LNCaP clone FGC (cell line): ENCODE results near the gene EHHADH.

Experiments
- DNase-seq: peaks from one replicate; pipeline ENCODE4 v3.0.0-alpha.2; 2011; ENCODE audit warnings: low read depth
- H3K4me3 ChIP-seq: 2 replicates; pipeline ENCODE4 v1.5.1; 2011; ENCODE audit warnings: mild to moderate bottlenecking, low read depth, low read length, control low read depth
- TF ChIP-seq, protein P1 (sequence below): IDR thresholded peaks from 2 replicates; pipeline ENCODE4 v1.5.1; 2012; ENCODE audit warnings: mild to moderate bottlenecking; ENCODE audit not compliant: control insufficient read depth, insufficient read depth; ENCODE audit errors: extremely low read depth

Gene EHHADH

DNA sequence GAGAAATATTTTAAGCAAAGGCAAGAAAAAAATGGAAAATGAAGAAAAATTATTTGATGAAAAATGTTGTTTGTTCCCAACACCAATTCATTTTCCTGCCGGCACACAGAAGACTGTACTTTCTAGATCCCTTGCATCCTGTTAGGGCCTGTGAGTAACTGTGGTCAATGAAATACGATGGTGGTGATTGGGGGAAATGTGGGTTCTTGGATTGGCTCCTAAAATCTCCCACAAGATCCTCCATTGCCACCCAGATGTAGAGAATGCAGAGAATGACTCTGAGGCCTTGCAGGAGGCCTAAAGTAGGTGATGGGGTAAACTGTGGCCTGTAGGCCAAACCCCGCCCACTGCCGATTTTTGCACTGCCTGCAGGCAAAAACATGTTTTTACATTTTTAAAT lies 54.6 kb downstream of the EHHADH start:
- TF ChIP-seq, protein P1, sequence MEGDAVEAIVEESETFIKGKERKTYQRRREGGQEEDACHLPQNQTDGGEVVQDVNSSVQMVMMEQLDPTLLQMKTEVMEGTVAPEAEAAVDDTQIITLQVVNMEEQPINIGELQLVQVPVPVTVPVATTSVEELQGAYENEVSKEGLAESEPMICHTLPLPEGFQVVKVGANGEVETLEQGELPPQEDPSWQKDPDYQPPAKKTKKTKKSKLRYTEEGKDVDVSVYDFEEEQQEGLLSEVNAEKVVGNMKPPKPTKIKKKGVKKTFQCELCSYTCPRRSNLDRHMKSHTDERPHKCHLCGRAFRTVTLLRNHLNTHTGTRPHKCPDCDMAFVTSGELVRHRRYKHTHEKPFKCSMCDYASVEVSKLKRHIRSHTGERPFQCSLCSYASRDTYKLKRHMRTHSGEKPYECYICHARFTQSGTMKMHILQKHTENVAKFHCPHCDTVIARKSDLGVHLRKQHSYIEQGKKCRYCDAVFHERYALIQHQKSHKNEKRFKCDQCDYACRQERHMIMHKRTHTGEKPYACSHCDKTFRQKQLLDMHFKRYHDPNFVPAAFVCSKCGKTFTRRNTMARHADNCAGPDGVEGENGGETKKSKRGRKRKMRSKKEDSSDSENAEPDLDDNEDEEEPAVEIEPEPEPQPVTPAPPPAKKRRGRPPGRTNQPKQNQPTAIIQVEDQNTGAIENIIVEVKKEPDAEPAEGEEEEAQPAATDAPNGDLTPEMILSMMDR = no peak
- no peak for DNase-seq
- no peak overlapping the region for H3K4me3 ChIP-seq

DNA sequence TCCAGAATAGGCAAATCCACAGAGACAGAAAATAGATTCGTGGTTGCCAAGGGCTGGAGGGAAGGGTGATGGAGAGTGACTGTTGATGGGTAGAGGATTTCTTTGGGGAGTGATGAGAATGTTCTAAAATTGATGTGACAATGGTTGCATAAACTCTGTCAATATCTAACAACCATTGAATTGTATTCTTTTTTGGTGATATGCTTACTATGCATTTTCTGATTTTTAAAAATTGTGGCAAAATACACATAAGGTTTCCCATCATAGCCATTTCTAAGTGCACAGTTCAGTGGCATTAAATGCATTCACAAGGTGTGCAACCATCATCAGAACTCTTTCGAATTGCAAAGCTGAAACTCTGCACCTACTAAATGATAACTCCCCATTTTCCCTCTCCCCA lies 56.8 kb downstream of the EHHADH start:
- DNase-seq = no peak
- H3K4me3 ChIP-seq = no peak overlapping the region
- TF ChIP-seq, protein P1 = no peak

DNA sequence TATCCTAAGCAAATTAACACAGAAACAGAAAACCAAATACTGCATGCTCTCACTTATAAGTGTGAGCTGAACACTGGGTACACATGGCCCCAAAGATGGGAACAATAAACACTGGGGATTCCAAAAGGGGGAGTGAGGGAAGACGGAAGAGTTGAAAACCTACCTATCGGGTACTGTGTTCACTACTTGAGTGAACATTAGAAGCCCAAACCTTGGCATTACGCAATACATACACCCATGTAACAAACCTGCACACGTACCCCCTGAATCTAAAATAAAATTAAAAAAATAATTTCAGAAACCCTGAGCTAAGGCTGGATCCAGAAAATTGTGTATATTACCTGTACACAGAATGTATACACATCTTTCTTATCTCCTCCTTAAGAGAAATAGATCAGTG lies 58.2 kb downstream of the EHHADH start:
- no peak for DNase-seq
- H3K4me3 ChIP-seq = no peak overlapping the region
- TF ChIP-seq, protein P1 = no peak

DNA sequence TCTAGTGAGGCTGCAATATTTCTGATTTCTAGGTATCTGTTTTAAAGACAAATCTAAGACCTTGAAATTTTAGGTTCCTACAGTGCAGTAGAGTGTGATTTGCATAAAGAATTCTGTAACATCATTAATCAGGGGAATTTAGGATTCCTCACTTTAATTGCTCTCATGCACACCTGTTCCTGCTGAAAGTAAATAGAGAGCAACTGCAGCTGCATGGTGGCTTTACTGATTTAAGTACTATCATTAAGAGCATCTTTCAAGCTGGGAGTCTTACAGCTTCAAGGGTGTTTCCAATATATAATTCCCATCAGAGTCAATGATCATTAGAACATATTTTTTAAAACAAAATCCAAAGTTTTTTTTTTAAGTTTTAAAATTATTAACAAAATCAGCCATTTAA lies 65.0 kb downstream of the EHHADH start:
- H3K4me3 ChIP-seq = no peak overlapping the region
- TF ChIP-seq, protein P1 = no peak
- no peak for DNase-seq

DNA sequence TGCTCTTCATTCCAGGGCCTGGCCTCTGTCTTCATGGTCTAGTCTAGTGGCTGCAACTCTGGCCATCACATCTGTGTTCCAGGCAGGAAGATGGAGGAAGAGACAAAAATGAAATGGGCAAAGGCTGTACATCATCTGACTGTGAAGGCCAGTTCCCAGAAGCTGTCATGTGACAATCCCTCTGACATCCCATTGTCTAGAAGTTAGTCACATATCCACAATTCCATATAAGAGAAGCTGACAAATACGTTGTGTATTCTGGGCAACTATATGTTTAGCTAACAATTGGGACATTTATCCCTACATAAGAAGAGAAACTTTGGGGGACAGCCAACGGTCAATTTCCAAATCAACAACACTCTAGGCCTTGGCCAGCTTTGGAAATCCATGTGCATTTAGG lies 66.5 kb downstream of the EHHADH start:
- DNase-seq = no peak
- H3K4me3 ChIP-seq = no peak overlapping the region
- TF ChIP-seq, protein P1 = no peak

- DNase-seq = no peak
- no peak overlapping the region for H3K4me3 ChIP-seq
- TF ChIP-seq, protein P1 = peak; percentile 75
These were observed 77.0 kb downstream of the EHHADH start for GRCh38 chr3:185176750-185177359.

DNA sequence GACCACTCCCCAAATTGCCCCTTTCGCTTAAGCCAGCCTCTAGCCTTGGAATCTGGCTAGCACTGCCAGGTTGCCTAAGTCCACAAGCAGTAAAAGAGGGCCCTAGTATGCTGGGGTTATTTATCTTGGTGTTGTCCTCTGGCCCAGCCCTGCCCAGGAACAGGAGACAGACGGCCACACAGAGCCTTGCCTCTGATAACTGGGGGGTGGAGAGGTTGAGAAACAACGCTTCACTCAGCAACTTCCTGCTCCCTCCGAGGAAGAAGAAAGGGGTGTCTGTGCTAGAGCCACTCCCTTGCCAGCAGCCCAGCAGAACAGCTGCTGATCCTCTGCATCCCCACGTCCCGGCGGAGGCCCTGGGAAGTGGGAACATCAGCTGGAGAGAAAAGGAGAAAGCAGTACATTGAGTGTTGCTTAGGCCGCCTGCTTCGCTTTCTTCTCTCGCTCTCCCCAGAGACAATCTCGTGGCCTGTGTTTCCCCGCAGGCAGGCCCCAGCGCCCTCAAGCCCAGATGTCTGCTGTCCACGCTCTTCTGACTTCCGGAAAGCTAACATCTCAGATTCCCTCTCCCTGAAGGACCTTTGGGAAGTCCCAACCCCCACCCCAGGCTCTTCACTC lies 78.4 kb downstream of the EHHADH start:
- no peak overlapping the region for H3K4me3 ChIP-seq
- TF ChIP-seq, protein P1 = no peak
- no peak for DNase-seq
